Central memory CD8-positive, alpha-beta T cell (primary cell): ENCODE data around the gene DSCAML1.

Experiments
- ATAC-seq: fragments of 150-1000 bp; cut with Tn5 transposase; replicated peaks from 2 replicates; pipeline ENCODE4 v1.10.0; 2022; ENCODE audit warnings: mild to moderate bottlenecking, moderate FRiP score, moderate number of reproducible peaks; ENCODE audit not compliant: poor library complexity, severe bottlenecking; ENCODE audit errors: extremely low read depth
- DNase-seq, 2 donors: peaks; one replicate each; pipeline ENCODE4 v3.0.0; 2021; ENCODE audit warnings: low spot score in 2 of 2
- H3K27ac Mint-ChIP-seq: one replicate; pipeline ENCODE4 v1.8.0; 2022; ENCODE audit warnings: low read depth, mild to moderate bottlenecking, moderate library complexity, mixed read lengths
- H3K27me3 Mint-ChIP-seq: one replicate; pipeline ENCODE4 v1.8.0; 2022; ENCODE audit warnings: mixed read lengths
- H3K36me3 Mint-ChIP-seq: one replicate; pipeline ENCODE4 v1.8.0; 2022; ENCODE audit warnings: mild to moderate bottlenecking, moderate library complexity, mixed read lengths; ENCODE audit not compliant: insufficient read depth
- H3K4me1 Mint-ChIP-seq: one replicate; pipeline ENCODE4 v1.8.0; 2022; ENCODE audit warnings: mixed read lengths
- H3K4me3 Mint-ChIP-seq: one replicate; pipeline ENCODE4 v1.8.0; 2022; ENCODE audit warnings: mild to moderate bottlenecking, moderate library complexity, mixed read lengths
- H3K9me3 Mint-ChIP-seq: one replicate; pipeline ENCODE4 v1.8.0; 2022; ENCODE audit warnings: mixed read lengths

DSCAML1 gene

GRCh38 chr11:117730208-117730800 is 66.7 kb downstream of the DSCAML1 start:
- H3K4me3 Mint-ChIP-seq = no peak overlapping the region
- ATAC-seq = no peak

GRCh38 chr11:117725048-117725734 is 71.8 kb downstream of the DSCAML1 start:
- Mint-ChIP-seq H3K27me3 (peaks cover 30% of the 10 kb centered on the region), H3K4me3 (no peak overlapping the region), H3K4me1 (no peaks in the 10 kb centered on the region), H3K36me3 (no peaks in the 10 kb centered on the region), H3K27ac (no peak overlapping the region), H3K9me3 (no peaks in the 10 kb centered on the region)
- ATAC-seq = no peak
- no peak for DNase-seq

More at GRCh38 chr11:117730208-117730800, 66.7 kb downstream of the DSCAML1 start:
- DNase-seq = no peak
- Mint-ChIP-seq H3K4me1 (no peaks in the 10 kb centered on the region), H3K27me3 (peaks cover 12% of the 10 kb centered on the region), H3K9me3 (no peaks in the 10 kb centered on the region), H3K27ac (no peak overlapping the region), H3K36me3 (no peaks in the 10 kb centered on the region)

- H3K4me3 Mint-ChIP-seq = no peak overlapping the region
- H3K27ac Mint-ChIP-seq = no peak overlapping the region
- DNase-seq (no peak), ATAC-seq (no peak)
- H3K4me1 Mint-ChIP-seq = no peaks in the 10 kb centered on the region
- H3K9me3 Mint-ChIP-seq = no peaks in the 10 kb centered on the region
- H3K36me3 Mint-ChIP-seq = no peaks in the 10 kb centered on the region
- peaks cover 25% of the 10 kb centered on the region for H3K27me3 Mint-ChIP-seq
Observed at GRCh38 chr11:117724621-117725020, 72.4 kb downstream of the DSCAML1 start.

GRCh38 chr11:117724104-117724503 is 72.9 kb downstream of the DSCAML1 start:
- Mint-ChIP-seq H3K27me3 (peaks cover 21% of the 10 kb centered on the region), H3K27ac (no peak overlapping the region), H3K36me3 (no peaks in the 10 kb centered on the region), H3K4me1 (no peaks in the 10 kb centered on the region), H3K4me3 (no peak overlapping the region), H3K9me3 (no peaks in the 10 kb centered on the region)
- ATAC-seq (no peak), DNase-seq (no peak)

- DNase-seq (no peak), ATAC-seq (no peak)
- Mint-ChIP-seq H3K4me3 (no peak overlapping the region), H3K4me1 (no peaks in the 10 kb centered on the region), H3K9me3 (no peaks in the 10 kb centered on the region), H3K27me3 (peaks cover 26% of the 10 kb centered on the region), H3K27ac (no peak overlapping the region), H3K36me3 (no peaks in the 10 kb centered on the region)
Observed at GRCh38 chr11:117723277-117724024, 73.6 kb downstream of the DSCAML1 start.

GRCh38 chr11:117722082-117722481 is 74.9 kb downstream of the DSCAML1 start:
- H3K27me3 Mint-ChIP-seq = peaks cover 40% of the 10 kb centered on the region
- no peaks in the 10 kb centered on the region for H3K4me1 Mint-ChIP-seq
- no peaks in the 10 kb centered on the region for H3K9me3 Mint-ChIP-seq
- H3K36me3 Mint-ChIP-seq = no peaks in the 10 kb centered on the region
- H3K4me3 Mint-ChIP-seq = no peak overlapping the region
- DNase-seq (no peak), ATAC-seq (no peak)
- no peak overlapping the region for H3K27ac Mint-ChIP-seq

- Mint-ChIP-seq H3K9me3 (no peaks in the 10 kb centered on the region), H3K4me3 (no peak overlapping the region), H3K27me3 (peaks cover 49% of the 10 kb centered on the region), H3K4me1 (no peaks in the 10 kb centered on the region), H3K27ac (no peak overlapping the region), H3K36me3 (no peaks in the 10 kb centered on the region)
- no peak for ATAC-seq
- DNase-seq = no peak
Observed at GRCh38 chr11:117720061-117720511, 76.9 kb downstream of the DSCAML1 start.

GRCh38 chr11:117719480-117719879 is 77.5 kb downstream of the DSCAML1 start:
- no peak for DNase-seq
- no peak overlapping the region for H3K4me3 Mint-ChIP-seq
- no peak overlapping the region for H3K27ac Mint-ChIP-seq
- H3K9me3 Mint-ChIP-seq = no peaks in the 10 kb centered on the region
- no peak for ATAC-seq
- no peaks in the 10 kb centered on the region for H3K36me3 Mint-ChIP-seq
- H3K4me1 Mint-ChIP-seq = no peaks in the 10 kb centered on the region
- H3K27me3 Mint-ChIP-seq = peaks cover 52% of the 10 kb centered on the region

GRCh38 chr11:117717485-117718314 is 79.3 kb downstream of the DSCAML1 start:
- H3K4me3 Mint-ChIP-seq = no peak overlapping the region
- ATAC-seq (no peak), DNase-seq (no peak)
- H3K27me3 Mint-ChIP-seq = peaks cover 55% of the 10 kb centered on the region
- peaks cover 2% of the 10 kb centered on the region for H3K36me3 Mint-ChIP-seq
- H3K9me3 Mint-ChIP-seq = no peaks in the 10 kb centered on the region
- no peak overlapping the region for H3K27ac Mint-ChIP-seq
- H3K4me1 Mint-ChIP-seq = no peaks in the 10 kb centered on the region

GRCh38 chr11:117716521-117717440 is 80.2 kb downstream of the DSCAML1 start:
- ATAC-seq = no peak
- no peak overlapping the region for H3K27ac Mint-ChIP-seq
- H3K4me3 Mint-ChIP-seq = no peak overlapping the region

GRCh38 chr11:117715801-117716200 is 81.2 kb downstream of the DSCAML1 start:
- Mint-ChIP-seq H3K27me3 (peaks cover 73% of the 10 kb centered on the region), H3K4me3 (no peak overlapping the region), H3K4me1 (no peaks in the 10 kb centered on the region), H3K9me3 (no peaks in the 10 kb centered on the region), H3K27ac (no peak overlapping the region), H3K36me3 (peaks cover 2% of the 10 kb centered on the region)
- no peak for DNase-seq
- ATAC-seq = no peak

More at GRCh38 chr11:117716521-117717440, 80.2 kb downstream of the DSCAML1 start:
- no peaks in the 10 kb centered on the region for H3K9me3 Mint-ChIP-seq
- peaks cover 2% of the 10 kb centered on the region for H3K36me3 Mint-ChIP-seq
- no peaks in the 10 kb centered on the region for H3K4me1 Mint-ChIP-seq
- H3K27me3 Mint-ChIP-seq = peaks cover 63% of the 10 kb centered on the region
- DNase-seq = no peak
